ENCODE results near the gene ID4. TPM values are rescaled to one million over a fixed set of nuclear protein-coding genes. Genes with fewer than 3 reads are reported as not detected.
"Not testable (repeated sequence)": the region's sequence is repeated elsewhere in the genome, so short reads cannot be mapped to it uniquely, and the experiment has no call there.

ID4 gene
- total and polyA plus RNA-seq, 2 of the 8 experiments (the other 6 are each of a cell fraction or from before 2014, with no cell fraction given), result 2.0 to 8.3 TPM

GRCh38 chr6:19852927-19853326 lies 15.8 kb downstream of the ID4 start (continued):
- no peak for TF ChIP-seq SIN3A (conservative IDR thresholded peaks at IDR 0.05 in 1 of 2, IDR thresholded peaks at IDR 0.05 in 1 of 2; ENCODE audit: low read depth in 1 of 2, low read length in 2 of 2)

GRCh38 chr6:19854421-19855015 lies 17.3 kb downstream of the ID4 start:
- not testable (repeated sequence) for H3K36me3 ChIP-seq (ENCODE audit: control insufficient read depth in 2 of 4, insufficient read depth in 4 of 4, low read length in 3 of 4); H2BK15ac ChIP-seq (ENCODE audit: low read length); H3K27ac ChIP-seq (ENCODE audit: low read depth, low read length); H2BK5ac ChIP-seq (ENCODE audit: low read depth, low read length); H2BK120ac ChIP-seq (replicated peaks; ENCODE audit: low read depth, low read length); H3K23ac ChIP-seq (ENCODE audit: insufficient read length); FAIRE-seq; H4K5ac ChIP-seq (ENCODE audit: insufficient read length, low read depth, low read length); H3K18ac ChIP-seq (ENCODE audit: extremely low read depth, low read length); H3K56ac ChIP-seq (replicated peaks; ENCODE audit: insufficient read length, low read depth, low read length); H3K23me2 ChIP-seq (ENCODE audit: low read depth, low read length); H3K4ac ChIP-seq (replicated peaks; ENCODE audit: insufficient read length, low read depth, low read length); H3K4me3 ChIP-seq (ENCODE audit: extremely low read depth in 1 of 4, insufficient read depth in 2 of 4, low read depth in 3 of 4, low read length in 4 of 4); H3K27me3 ChIP-seq (replicated peaks in 1 of 4; ENCODE audit: control insufficient read depth in 3 of 4, extremely low read depth in 1 of 4, insufficient read depth in 3 of 4, low read length in 3 of 4); DNase-seq (ENCODE audit: low read depth in 1 of 2, low spot score in 2 of 2); H3K79me1 ChIP-seq (ENCODE audit: low read depth, low read length); H2BK12ac ChIP-seq (ENCODE audit: low read depth, low read length); H3K4me2 ChIP-seq (ENCODE audit: insufficient read depth in 1 of 2, low read depth in 2 of 2, low read length in 2 of 2); H3K14ac ChIP-seq (ENCODE audit: insufficient read length); H4K8ac ChIP-seq (ENCODE audit: extremely low read depth, insufficient read depth, low read length); H2BK20ac ChIP-seq (ENCODE audit: low read length); H3K9ac ChIP-seq (replicated peaks in 1 of 4; ENCODE audit: extremely low read depth in 1 of 4, low read depth in 3 of 4, low read length in 3 of 4); H2AFZ ChIP-seq (ENCODE audit: low read length); H3K79me2 ChIP-seq (ENCODE audit: control insufficient read depth in 1 of 2, insufficient read depth in 2 of 2, low read length in 2 of 2); H2AK5ac ChIP-seq (ENCODE audit: low read depth, low read length); H3K9me3 ChIP-seq (ENCODE audit: insufficient read depth in 2 of 2, low read depth in 1 of 2, low read length in 1 of 2); H4K20me1 ChIP-seq (replicated peaks in 1 of 2; ENCODE audit: control insufficient read depth in 1 of 2, insufficient read depth in 2 of 2, low read length in 2 of 2); H4K91ac ChIP-seq (replicated peaks; ENCODE audit: insufficient read length, low read length); H3K4me1 ChIP-seq (replicated peaks in 1 of 4; ENCODE audit: control insufficient read depth in 3 of 4, insufficient read depth in 4 of 4, low read length in 3 of 4)
- WGBS, 2 experiments (ENCODE audit: extremely low coverage in 1 of 2, insufficient coverage in 1 of 2, insufficient read length in 1 of 2, insufficient replicate concordance in 2 of 2, low coverage in 1 of 2, low lambda C conversion rate in 2 of 2, missing lambda C conversion rate in 1 of 2), result 100% methylated on average over 26 of the region's 43 CpGs; no CpG with 5 or more reads in 1 of the 2 experiments
- ChIA-PET POLR2A (ENCODE audit: partially characterized antibody) (interaction anchor here (0.6 to 8.0 kb wide), 3 partner anchors 18 to 475 kb away, joined by 3 to 48 read pairs (median 3); partner anchors contain the start of gene ID4), CTCF (ENCODE audit: partially characterized antibody) (interaction anchor here (0.7 to 2.7 kb wide), 4 partner anchors 9 to 23 kb away, joined by 3 to 9 read pairs (median 6); no protein-coding TSS in a partner anchor)

All from H1 (cell line).